NCI-H345 treated with DMSO at 0.1 percent for 48 hours (cell line): Measurements from ENCODE around the gene IFNA13.
A peak's percentile ranks its signal among the peaks of the same experiment; 100 is the strongest.

Experiments used
- DNase-seq: peaks from one replicate; lab custom pipeline; 2025; ENCODE audit not compliant: unreplicated experiment; lab: John Stamatoyannopoulos, UW

Gene IFNA13

DNA sequence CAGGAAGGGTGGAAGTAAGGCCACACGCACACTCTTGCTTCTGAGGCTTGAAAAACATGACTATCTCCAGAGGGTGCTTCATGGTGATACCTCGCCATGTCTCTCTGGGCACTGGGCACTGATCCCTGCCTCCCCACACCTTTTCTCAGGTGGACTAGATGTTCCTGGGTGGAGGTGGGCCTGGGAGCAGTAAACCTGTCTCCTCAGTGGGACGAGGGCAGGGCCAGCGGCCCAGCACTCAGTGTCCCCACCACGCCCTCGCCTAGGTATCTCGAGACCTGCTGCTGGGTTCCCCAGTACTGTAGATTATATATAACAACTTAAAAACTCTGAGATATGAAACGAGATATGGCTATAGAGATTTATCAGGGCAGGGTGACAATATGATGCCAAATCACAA, 5.6 kb downstream of the IFNA13 start:
- DNase-seq, result no peak

DNA sequence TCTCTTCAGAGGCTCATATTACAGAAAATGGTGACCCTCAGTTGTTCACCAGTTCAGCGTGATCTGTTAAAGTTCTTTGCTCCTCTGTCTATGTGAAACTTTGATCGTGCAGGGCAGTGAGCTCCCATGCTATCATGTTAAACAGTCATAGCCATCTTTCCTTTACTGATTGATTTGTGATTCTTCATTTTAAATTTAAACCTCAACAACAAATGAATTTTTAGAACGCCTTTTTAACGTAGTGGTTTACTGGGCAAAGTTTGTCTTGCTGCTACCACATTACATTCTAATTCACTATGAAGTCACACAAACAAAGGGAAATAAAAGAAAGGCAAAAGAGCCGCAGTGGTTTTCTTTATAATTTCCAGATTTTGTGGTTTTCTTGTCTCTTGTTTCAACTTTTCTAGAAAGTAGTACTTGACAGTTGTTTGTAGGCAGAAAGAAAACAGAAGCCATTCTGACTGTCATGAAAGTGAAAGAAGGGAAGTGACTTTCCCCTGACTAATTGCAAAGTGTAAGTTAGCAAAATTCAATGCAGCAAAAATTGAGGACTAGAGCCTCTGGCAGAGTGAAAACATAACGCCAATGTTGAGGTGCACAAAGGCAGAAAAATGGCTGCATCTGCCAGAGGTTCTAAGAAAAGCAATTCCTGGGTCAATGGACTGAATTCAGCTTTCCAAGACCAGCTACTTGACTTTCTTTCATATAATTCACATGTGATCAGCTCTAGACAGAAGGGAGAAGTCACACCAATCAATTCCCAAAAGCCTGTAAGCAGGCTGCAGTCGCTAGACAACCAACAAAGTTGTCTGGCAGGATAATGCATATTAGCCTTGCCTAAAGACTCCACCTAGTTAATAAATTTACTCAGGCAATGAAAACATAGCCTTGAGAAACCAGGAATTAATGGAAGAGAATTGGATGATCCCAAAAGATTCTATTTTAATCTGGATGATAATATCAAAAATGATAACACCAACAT, 10.1 kb downstream of the IFNA13 start:
- DNase-seq, result no peak

DNA sequence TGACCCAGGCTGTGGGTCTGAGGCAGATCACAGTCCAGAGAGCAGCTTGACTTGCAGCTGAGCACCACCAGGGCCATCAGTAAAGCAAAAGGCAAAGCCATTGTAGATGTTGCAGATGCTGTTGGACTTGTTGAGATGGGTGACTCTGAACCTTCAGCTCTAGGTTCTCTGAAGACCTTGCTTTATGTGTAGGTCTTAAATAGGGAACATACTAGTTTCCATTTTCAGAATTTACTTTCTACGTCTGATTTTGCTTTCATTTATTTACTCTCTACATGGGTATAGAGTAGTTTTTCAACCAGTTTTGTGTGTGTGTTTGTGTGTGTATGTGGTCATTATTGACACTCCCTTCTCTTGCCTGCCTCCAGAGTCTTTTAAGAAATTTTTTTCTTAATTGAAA, 17.1 kb downstream of the IFNA13 start, which contains the start of gene IFNA6:
Gene IFNA6, minus strand, starts transcription at position 101 of the 400 bp plus-strand sequence. Its CDS starts 0 bp downstream, at position 101.
- no peak for DNase-seq

DNA sequence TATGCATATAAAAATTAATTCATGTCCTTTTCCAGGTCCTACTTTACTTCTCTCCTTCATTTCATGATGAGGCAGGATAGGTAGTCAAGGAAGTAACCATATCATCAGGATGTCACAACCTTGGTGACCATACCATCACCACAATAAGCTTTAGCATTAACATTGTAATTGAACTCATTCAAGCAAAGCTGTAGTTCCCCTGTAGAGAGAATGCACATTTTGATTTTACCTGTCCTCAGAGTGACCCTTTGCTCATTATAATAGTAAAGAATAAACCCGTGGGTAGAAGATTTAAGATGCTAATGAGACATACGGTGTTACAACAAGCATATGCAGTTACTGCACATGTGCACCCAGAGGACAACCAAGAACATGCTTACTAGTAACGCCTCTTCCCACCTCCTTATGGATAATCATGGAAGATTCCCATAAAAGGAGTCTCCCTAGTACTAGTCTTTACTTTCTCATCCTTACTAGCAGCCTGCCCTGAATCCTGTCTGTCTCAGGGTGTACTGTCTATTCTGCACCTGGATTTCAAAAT, 19.4 kb downstream of the IFNA13 start:
- DNase-seq, result no peak

DNA sequence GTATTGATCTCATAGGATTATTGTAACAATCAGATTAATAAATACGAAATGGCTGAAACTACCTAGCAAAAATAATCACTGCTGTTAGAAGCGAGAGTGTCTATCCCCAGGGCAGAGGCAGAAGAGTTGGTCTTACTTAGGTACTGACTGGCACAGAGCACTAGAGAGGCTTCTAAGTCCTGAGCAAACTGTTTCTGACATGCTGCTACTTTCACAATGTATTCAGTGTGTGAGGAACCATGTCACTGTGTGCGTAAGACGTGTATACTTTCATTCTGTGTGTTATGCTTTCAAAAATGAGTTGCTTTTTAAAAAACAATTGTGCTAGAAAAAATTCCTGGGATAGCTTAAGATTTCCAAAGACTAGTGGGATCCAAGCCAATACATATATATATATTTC, 27.1 kb downstream of the IFNA13 start:
- DNase-seq, result no peak

DNA sequence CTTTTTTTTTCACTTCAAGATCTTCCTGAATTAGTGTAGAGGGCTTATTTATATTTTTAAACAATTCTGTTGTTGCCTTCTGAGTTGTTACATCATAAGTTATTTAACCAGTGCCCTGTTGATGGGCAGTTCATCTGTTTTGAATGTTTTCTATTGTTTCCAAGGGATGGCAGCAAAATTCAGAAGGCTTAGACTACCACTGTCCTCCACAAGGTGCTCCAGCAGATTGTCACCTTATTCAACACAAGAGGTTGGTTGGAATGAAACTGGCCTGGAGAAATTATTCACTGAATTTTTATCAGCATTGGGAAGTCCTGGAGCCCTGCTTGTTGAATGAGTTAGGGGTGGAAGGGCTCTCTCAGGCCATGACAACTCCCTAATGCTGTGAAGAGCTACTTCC, 31.4 kb downstream of the IFNA13 start:
- DNase-seq, result no peak

DNA sequence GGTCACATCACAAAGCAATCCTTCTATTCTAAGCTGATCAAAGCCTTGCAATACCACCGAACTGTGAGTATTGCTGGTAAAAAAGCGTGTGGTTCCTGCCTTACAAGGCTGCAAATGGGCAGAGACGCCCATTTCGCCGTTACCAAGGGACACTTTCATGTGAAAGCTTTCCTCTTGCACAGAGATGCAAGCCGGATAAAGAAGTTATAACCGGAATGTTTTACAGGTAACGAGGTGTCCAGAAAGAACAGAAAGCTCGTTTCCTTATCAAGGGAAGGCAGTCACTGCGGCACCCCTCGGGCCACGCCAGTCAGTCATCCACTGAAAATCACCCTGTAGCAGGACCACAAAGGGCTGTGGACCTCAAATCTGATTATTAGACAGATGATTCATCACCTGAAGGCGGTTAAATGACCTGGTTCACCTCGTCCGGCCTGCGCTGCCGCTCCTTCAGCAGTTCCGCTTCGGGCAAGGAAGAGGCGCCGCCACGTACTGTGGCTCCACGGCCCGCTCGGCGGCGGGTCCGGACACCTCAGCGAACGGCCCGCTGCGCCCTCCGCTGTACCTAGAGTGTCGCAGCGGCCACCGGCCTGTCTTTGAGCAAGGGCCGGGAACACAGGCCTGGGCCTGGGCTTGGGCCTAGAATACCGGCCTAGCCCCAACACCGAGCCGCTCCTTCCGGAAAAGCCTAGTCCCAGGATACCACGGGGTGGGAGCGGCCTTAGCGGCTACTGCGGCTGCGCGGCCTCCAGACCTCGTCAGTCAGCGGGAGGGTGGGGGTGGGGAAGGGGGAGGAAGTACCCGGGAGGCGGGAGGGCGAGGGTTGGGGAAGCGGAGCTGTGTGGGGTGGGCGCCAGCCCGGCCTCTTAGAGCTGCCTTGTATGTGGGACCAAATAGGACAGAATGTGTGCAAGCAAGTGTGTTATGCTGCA, 32.9 kb downstream of the IFNA13 start, which contains the start of gene KLHL9:
Gene KLHL9, minus strand, starts transcription at position 704 of the 932 bp plus-strand sequence. Its CDS starts 545 bp downstream, at position 159.
- DNase-seq, result peak; percentile 63

DNA sequence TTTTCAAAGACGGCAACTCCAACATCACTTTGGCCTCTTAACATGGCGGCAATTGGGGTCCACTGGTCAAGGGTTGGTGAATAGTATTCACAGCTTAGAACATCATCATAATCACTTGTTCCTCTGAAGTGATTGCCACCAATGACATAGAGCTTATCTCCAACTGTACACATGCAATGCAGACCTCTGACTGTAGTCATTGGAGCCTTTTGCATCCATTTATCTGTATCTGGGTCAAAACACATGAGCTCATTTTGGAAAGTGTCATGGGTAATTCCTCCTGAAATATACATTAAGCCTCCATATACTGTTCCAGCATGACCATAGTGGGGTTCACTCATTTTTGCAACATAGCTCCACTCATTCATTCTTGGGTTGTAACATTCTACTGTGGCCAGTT, 34.6 kb downstream of the IFNA13 start:
- no peak for DNase-seq

DNA sequence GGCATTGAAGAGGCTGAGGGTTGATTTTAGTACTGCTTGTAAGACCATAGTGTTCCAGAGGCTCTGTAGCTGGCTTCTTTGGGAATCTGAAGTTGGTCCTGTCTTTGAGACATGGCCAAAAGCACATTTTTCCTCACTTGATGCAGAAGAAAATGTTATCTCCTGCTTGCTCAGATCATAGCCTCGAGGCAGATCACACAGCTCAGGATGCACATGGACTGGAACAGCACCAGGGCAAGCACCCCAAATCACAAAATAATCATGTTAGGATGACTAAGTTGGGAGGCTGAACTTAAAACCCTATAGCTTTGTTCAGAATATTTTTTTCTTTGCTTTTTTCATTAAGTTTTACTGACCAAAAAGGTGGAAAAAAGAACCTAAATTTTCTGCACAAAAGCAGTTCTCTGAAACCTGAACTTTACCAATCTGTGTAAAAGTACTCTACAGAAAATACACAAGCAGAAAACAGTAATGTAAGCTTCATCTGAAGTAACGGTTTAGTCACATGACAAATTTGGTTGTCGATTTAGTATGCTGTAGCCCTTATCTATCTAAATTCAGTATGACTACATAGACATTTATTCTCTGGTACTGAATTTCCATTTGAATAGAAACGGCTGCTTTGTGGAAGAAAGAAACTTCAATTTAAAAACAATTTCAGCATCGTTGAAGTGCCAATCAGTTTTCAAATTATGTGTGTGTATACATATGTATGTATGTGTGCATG, 36.0 kb downstream of the IFNA13 start:
- DNase-seq, result no peak

DNA sequence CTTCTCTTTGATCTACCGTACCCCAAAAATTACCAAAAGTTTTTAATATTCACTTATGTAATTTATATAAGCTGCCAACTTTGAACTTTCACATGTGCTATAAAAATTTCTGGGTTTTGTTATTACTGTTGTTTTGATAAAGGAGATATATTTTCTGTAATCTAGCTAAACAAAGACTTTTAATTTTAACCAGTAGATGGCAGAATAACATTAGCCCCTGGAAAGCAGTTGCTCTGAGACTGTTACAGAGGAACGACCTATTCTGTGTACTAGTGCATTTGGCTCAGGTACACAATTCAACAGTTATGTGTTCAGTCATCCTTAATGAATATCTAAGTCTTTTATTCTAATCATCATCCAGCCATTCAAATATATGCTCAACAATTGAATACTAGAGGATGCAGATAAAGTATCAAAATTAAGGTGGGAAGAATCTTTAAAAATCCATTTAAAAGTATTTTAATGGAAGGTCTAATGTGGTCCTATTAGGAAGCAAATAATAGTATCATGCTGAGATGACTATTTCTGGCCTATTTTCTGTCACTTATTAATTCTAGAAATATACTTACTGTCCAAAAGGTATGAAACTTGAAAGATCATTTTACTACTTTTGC, 41.2 kb downstream of the IFNA13 start:
- peak; percentile 32 for DNase-seq

DNA sequence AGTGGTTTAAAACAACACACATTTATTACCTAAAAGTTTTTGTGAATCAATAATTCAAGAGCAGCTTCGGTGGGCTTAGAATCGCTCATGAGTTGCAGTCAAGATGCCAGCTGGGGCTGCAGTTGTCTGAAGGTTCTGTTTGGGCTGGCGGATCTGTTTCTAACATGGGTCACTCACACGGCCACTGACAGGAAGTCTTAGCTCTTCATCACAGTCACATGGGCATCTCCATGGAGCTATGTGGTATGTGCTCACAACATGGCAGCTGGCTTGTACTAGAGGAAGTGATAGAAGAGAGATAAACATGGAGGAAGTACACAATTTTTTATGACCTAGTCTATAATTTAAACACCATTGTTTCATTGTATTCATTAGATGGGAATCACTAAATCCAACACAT, 43.8 kb downstream of the IFNA13 start:
- DNase-seq, result no peak

DNA sequence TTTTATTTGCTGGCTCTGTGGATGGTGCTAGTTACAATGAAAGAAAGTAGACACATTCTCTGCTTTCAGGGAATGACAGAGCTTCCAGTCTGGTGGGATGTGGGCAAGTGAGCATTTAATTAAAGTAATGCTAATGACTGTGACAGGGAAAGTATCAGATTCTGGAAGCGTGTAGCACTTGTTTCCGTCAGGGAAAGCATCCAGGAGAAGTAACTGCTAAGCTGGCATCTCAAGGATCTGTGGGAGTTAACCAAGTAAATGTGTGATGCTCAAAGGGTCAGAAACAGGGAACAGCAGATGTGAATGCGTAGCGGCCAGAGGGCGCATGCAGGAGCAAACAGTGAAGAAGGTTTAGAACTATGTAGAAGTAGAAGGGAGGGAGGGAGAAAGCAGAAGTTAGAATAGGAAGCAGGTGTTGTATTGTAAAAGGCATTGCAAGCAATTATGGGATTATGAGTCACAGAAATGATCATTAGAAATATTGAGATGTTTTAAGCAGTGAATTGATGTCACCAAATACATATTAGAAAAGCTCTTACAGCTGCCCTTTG, 44.9 kb downstream of the IFNA13 start:
- no peak for DNase-seq

DNA sequence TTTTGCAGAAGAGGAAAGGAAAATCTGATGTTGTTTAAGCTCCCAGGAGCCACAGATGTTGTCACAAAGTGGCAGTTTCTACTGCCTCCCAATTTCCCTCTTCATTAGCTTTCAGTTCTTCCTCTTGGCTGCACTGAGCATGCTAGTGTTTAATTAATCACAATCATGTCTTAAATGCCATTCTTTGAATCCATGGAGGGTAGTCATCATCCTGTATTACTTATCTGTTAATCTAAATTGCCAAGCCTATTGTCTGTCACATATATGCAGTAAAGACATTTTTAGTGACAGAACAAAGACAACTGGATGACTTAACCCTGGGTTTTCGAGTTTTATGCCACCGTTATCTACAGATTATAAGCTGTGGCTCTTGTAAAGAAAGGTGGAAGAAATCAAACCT, 47.4 kb downstream of the IFNA13 start:
- DNase-seq, result no peak

DNA sequence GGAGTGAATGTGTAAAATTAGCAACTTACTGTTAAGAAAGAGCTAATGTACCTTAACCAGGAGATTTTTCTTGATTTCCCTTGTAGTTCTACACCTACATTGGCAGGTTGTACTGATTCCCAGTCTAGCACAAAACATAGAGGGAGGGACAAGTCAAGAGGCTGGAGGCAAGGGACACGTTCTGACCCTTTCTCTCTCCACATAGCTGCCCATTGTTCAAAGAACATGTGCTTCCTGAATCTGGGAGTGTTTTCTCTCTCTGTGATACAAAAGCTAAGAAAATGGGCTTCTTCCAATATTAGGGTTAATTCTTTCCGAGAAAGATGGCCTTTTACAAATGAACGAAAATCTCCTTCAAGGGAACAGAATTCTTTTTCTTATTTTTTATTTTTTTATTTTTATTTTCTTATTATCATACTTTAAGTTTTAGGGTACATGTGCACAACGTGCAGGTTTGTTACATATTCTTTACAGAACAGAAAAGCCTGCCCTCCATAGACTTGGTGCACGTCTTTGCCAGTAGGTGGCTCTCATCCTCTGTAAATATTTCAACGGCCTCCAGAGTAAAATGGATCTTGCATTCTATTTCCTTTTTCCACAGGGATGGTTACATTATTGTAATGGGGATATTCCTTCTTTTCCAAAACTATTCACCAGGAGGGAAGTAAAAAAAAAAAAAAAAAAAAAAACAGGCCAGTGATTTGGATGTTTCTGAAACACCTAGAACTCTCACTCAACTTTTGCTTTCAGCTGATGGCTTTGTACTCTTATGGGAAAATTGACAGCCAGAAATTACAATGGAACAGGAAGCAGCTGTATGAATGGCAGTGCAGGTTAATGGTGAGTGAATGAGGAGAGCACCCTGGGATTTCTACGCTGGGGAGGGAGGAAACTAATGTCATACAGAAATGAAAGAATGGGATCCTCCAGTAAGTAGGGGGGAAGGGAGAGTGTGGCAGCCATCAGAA, 49.6 kb downstream of the IFNA13 start:
- DNase-seq, result peak; percentile 42
